ENCODE measurements around the gene STARD10. TPM values are rescaled to one million over a fixed set of nuclear protein-coding genes. Genes with fewer than 3 reads are reported as not detected.
"Not testable (repeated sequence)": the region's sequence is repeated elsewhere in the genome, so short reads cannot be mapped to it uniquely, and the experiment has no call there.

STARD10 gene
- total RNA-seq, 2 experiments from 2014 or later: 4.0 to 4.5 TPM

DNA sequence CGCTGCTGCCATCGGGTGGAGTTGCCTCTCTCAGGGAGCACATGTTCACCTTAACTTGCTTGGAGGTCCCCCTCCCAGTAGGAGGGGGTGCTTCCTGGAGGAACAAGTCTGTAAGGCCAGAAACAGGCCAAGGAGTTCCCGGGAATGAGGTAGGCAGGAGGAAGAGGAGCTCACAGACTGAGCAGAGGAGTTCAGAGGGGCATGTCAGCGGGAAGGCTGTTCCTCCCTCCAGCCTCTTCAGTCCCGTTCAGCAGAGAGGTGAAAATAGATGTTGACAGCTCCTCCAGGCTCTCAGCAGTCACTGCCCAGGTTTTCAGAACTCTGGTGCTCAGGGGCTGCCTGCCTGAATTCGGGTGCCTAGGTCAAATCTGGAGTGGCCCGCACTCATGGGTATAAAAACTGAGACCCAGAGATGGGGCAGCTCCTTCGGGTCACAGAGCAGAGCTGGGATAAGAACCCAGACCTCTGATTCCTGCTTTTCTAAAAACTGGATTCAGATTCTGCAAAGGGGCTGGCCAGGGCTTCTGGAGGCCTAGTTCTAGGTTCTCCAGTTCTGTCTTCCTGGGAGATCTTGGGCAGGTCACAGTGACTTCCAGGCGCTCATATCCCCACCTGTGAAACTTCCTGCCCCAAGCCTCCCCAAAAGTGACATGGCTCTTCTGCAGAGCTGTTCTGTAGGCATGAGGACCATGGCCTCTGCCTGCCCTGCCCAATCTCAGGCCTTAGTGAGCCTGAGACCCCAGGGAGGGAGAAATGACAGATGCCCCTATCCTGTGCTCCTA, 38.6 kb upstream of the STARD10 start:
- ChIA-PET CTCF (interaction anchor here (0.7 to 3.7 kb wide), 10 partner anchors 8 to 352 kb away, joined by 3 to 54 read pairs (median 4); partner anchors contain the start of gene FCHSD2), POLR2A (interaction anchor here (0.9 to 2.2 kb wide), 3 partner anchors 9 to 345 kb away, joined by 3 to 12 read pairs (median 3); no protein-coding TSS in a partner anchor)
- H3K9me3 Mint-ChIP-seq (ENCODE audit: insufficient read depth): no peaks in the 10 kb centered on the region
- no peaks in the 10 kb centered on the region for H3K27me3 Mint-ChIP-seq (ENCODE audit: low read depth)
- H3K36me3 Mint-ChIP-seq (ENCODE audit: low read depth): peaks cover 47% of the 10 kb centered on the region
- ATAC-seq (no peak), DNase-seq (no peak)
- H3K4me3 Mint-ChIP-seq: no peak overlapping the region
- peak overlapping the region; percentile 23 for H3K27ac Mint-ChIP-seq
- H3K4me1 Mint-ChIP-seq (ENCODE audit: low read depth): peaks cover 34% of the 10 kb centered on the region

DNA sequence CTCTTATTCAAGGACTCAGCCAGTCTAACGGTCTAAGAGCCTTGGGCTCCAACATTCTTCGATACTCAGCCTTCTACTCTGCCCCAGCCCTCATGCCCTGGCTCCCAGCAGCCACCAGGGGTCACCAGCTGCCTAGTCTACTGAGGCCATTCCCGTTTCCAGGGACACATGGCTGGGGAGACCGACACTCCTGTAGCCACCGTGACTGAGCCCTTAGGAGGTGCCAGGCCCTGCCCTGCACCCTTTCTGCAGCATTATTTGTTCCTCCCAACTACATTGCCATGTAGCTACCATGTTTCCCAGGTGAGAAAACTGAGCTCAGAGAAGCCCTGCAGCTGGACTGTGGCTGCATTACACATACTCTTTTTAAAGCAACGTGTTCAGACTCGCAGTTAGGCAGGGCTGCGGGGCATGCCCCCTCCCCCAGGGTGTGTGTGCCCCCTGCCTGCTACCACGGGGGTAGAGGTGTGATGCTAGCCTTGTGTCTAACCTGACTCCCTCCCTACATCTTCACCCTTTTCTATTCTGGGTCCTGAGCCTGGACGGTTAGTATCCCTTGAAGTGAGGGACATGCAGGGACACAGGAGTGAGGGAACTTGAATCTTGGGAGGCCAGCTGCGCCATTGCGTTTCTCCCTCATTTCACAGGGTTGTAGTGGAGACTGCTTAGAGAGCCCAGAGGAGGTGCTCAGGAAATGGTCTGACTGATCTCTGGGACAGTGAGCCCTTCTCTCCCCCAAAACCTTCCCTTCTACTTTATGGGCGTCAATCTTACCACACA, 37.9 kb upstream of the STARD10 start:
- no peaks in the 10 kb centered on the region for H3K9me3 Mint-ChIP-seq (ENCODE audit: insufficient read depth)
- peak; percentile 66 for ATAC-seq

DNA sequence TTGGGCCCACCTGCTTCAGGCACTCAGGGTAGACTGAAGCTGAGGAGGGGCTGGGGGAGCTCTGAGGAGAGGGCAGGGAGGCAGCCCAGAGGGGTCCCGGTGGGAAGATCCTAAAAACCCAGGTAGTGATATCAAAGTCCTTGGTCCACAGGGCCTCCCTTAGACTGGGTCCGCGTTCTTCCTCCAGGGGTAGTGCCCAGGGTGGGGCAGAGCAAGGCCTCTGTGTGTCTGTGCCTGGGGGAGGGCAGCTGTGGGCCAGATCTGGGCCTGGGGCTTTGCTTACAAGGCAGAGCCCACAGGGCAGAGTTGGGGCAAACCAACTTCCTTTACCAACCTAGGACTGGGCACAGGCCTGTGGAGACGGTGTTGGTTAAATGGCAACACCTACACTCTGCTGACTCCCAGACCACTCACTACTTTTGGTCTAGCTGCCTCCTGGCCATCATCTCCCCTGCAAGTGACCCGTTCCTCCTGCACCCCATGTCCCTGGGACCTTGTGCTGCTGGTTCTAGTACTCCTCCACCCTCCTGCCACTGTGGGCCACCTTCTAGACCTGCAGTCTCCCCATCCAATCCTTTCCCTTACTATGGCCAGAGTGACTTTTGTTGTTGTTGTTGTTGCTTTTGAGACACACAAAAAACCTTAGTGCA, 36.2 kb upstream of the STARD10 start:
- CTCF ChIA-PET: interaction anchor here (1.1 to 3.7 kb wide), 6 partner anchors 12 to 357 kb away, joined by 3 to 54 read pairs (median 4); no protein-coding TSS in a partner anchor
- Mint-ChIP-seq H3K9me3 (ENCODE audit: insufficient read depth) (no peaks in the 10 kb centered on the region), H3K36me3 (ENCODE audit: low read depth) (peaks cover 52% of the 10 kb centered on the region), H3K4me3 (no peak overlapping the region), H3K27ac (peak overlapping the region; percentile 60), H3K27me3 (ENCODE audit: low read depth) (no peaks in the 10 kb centered on the region), H3K4me1 (ENCODE audit: low read depth) (peaks cover 30% of the 10 kb centered on the region)
- POLR2A ChIA-PET: interaction anchor here (0.8 to 2.2 kb wide), 2 partner anchors 347 to 438 kb away, joined by 3 to 12 read pairs; no protein-coding TSS in a partner anchor
- no peak for DNase-seq
- ATAC-seq: no peak

More for the DNA sequence above, 37.9 kb upstream of the STARD10 start:
- peaks cover 48% of the 10 kb centered on the region for H3K36me3 Mint-ChIP-seq (ENCODE audit: low read depth)
- no peak overlapping the region for H3K27ac Mint-ChIP-seq
- peak; percentile 48 for DNase-seq
- ChIA-PET CTCF (interaction anchor here (0.7 to 3.7 kb wide), 13 partner anchors 9 to 457 kb away, joined by 3 to 54 read pairs (median 3); partner anchors contain the start of gene FCHSD2), POLR2A (interaction anchor here (0.9 to 2.2 kb wide), 4 partner anchors 9 to 345 kb away, joined by 3 to 12 read pairs (median 3); no protein-coding TSS in a partner anchor)
- H3K4me3 Mint-ChIP-seq: no peak overlapping the region
- H3K4me1 Mint-ChIP-seq (ENCODE audit: low read depth): peaks cover 40% of the 10 kb centered on the region
- no peaks in the 10 kb centered on the region for H3K27me3 Mint-ChIP-seq (ENCODE audit: low read depth)

DNA sequence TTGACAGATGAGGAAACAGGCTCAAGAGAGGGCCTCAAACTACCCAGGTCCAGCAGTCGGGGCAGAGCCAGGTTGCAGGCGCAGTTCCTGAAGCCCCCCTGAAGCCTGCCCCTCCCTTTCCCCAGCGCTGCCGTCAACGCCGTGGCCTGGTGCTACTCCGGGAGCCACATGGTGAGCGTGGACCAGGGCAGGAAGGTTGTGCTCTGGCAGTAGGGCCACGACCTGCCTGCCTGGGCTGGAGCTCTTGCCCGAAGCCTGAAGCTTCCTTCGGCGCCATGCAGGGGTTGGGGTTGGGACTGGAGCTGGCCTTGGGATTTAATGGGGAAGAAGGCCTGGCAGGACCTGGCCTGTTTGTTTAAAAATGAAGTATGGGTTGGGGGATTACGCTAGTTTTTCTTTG, 35.3 kb upstream of the STARD10 start:
- Mint-ChIP-seq H3K9me3 (ENCODE audit: insufficient read depth) (no peaks in the 10 kb centered on the region), H3K27me3 (ENCODE audit: low read depth) (no peaks in the 10 kb centered on the region), H3K36me3 (ENCODE audit: low read depth) (peaks cover 55% of the 10 kb centered on the region), H3K27ac (peak overlapping the region; percentile 60), H3K4me1 (ENCODE audit: low read depth) (peaks cover 23% of the 10 kb centered on the region), H3K4me3 (no peak overlapping the region)
- ATAC-seq: no peak
- DNase-seq: no peak
- POLR2A ChIA-PET: interaction anchor here (0.8 kb wide), 1 partner anchor 439 kb away, joined by 3 read pairs; no protein-coding TSS in a partner anchor
- CTCF ChIA-PET: no interaction called here

DNA sequence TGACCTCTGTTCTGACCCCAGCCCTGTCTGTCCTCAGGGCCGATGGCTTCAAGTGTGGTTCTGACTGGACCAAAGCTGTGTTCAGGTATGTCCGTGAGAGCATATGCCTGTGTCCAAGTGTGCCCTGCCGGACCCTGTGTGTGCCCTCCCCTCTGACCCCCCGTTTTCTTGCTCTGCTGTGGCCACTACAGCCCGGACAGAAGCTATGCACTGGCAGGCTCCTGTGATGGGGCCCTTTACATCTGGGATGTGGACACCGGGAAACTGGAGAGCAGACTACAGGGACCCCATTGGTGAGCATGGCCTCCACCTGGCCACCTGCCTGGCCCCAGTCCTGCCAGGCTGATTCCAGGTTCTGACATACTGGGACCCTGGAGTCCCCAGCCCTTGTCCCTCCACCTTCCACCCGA, 34.9 kb upstream of the STARD10 start:
- H3K9me3 Mint-ChIP-seq (ENCODE audit: insufficient read depth): no peaks in the 10 kb centered on the region
- no peak for ATAC-seq
- ChIA-PET CTCF (interaction anchor here (1.2 to 2.0 kb wide), 5 partner anchors 35 to 349 kb away, joined by 3 to 12 read pairs (median 7); partner anchors contain the start of genes FCHSD2 and STARD10), POLR2A (no interaction called here)
- H3K4me3 Mint-ChIP-seq: no peak overlapping the region
- peaks cover 19% of the 10 kb centered on the region for H3K4me1 Mint-ChIP-seq (ENCODE audit: low read depth)
- peaks cover 57% of the 10 kb centered on the region for H3K36me3 Mint-ChIP-seq (ENCODE audit: low read depth)
- H3K27me3 Mint-ChIP-seq (ENCODE audit: low read depth): no peaks in the 10 kb centered on the region
- peak overlapping the region; percentile 30 for H3K27ac Mint-ChIP-seq
- DNase-seq: no peak

DNA sequence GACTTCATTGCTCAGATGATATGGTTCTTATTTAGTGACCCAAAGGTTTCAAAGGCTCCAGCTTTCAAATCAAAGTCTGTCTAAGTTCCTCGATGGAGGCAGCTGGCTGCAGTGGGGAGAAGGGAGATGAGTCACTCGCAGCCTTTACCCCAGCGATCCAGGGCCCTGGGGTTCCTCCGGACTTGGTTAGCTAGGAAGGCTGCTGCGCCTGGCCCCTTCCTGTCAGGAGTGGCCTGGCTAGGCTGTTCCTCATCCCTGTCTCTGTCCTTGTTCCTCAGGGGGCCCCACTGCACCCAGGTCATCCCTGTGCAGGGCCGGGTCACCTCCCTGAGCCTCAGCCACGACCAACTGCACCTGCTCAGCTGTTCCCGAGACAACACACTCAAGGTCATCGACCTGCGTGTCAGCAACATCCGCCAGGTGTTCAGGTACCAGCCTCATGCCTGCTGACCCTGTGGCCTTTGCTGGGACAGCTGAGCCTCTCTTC, 34.3 kb upstream of the STARD10 start:
- peaks cover 24% of the 10 kb centered on the region for H3K4me1 Mint-ChIP-seq (ENCODE audit: low read depth)
- ChIA-PET POLR2A (interaction anchor here (1.3 kb wide), 1 partner anchor 13 kb away, joined by 6 read pairs; no protein-coding TSS in a partner anchor), CTCF (interaction anchor here (1.1 to 2.0 kb wide), 7 partner anchors 13 to 350 kb away, joined by 3 to 12 read pairs (median 7); partner anchors contain the start of genes ATG16L2, FCHSD2 and STARD10)
- DNase-seq (no peak), ATAC-seq (no peak)
- H3K36me3 Mint-ChIP-seq (ENCODE audit: low read depth): peaks cover 61% of the 10 kb centered on the region
- no peaks in the 10 kb centered on the region for H3K27me3 Mint-ChIP-seq (ENCODE audit: low read depth)
- no peak overlapping the region for H3K4me3 Mint-ChIP-seq
- H3K27ac Mint-ChIP-seq: peak overlapping the region; percentile 22
- no peaks in the 10 kb centered on the region for H3K9me3 Mint-ChIP-seq (ENCODE audit: insufficient read depth)

DNA sequence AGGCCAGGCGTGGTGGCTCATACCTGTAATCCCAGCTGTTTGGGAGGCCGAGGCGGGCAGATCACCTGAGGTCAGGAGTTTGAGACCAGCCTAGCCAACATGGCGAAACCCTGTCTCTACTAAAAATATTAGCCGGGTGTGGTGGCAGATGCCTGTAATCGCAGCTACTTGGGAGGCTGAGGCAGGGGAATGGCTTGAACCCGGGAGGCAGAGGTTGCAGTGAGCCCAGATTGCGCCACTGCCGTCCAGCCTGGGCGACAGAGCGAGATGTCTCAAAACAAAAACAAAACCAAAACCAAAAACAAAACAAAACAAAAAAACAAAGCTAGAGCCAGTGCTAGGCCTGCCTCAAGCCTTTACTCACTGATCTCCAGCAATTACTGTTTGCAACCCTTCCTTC, 33.8 kb upstream of the STARD10 start:
- H3K4me1 Mint-ChIP-seq (ENCODE audit: low read depth): peaks cover 24% of the 10 kb centered on the region
- peaks cover 61% of the 10 kb centered on the region for H3K36me3 Mint-ChIP-seq (ENCODE audit: low read depth)
- peak overlapping the region; percentile 22 for H3K27ac Mint-ChIP-seq
- not testable (repeated sequence) for H3K4me3 Mint-ChIP-seq; ATAC-seq; H3K27me3 Mint-ChIP-seq (ENCODE audit: low read depth); DNase-seq; H3K9me3 Mint-ChIP-seq (ENCODE audit: insufficient read depth)
- CTCF ChIA-PET: interaction anchor here (1.1 to 2.0 kb wide), 7 partner anchors 12 to 350 kb away, joined by 3 to 12 read pairs (median 7); partner anchors contain the start of genes ATG16L2, FCHSD2 and STARD10
- POLR2A ChIA-PET: interaction anchor here (1.3 kb wide), 1 partner anchor 12 kb away, joined by 6 read pairs; no protein-coding TSS in a partner anchor

DNA sequence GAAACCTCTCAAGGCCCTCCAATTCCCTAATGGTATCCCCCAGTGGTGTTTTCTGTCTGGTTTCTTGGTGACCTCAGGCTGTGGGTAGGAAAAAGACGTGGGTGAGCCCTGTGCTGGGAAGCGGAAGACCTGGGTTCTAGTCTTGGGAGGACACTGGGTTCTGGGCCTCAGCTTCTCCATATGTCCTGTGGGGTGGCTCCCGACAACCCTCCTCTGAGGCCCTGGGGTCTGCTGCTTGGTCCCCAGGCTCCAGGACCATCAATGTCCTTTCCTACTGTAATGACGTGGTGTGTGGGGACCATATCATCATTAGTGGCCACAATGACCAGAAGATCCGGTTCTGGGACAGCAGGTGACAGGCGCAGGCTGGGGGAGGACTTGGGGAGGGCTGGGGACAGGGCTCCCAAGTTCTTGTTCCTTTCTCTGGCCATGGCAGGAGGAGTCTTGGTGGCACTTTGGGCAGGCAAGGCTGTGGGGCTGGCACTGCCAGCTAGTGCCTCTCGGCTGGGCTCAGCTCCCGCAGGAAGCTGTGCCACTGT, 33.2 kb upstream of the STARD10 start:
- DNase-seq (no peak), ATAC-seq (no peak)
- Mint-ChIP-seq H3K27ac (no peak overlapping the region), H3K27me3 (ENCODE audit: low read depth) (no peaks in the 10 kb centered on the region), H3K9me3 (ENCODE audit: insufficient read depth) (no peaks in the 10 kb centered on the region), H3K36me3 (ENCODE audit: low read depth) (peaks cover 60% of the 10 kb centered on the region), H3K4me1 (ENCODE audit: low read depth) (peaks cover 26% of the 10 kb centered on the region), H3K4me3 (no peak overlapping the region)
- ChIA-PET CTCF (interaction anchor here (1.1 to 2.0 kb wide), 6 partner anchors 12 to 351 kb away, joined by 3 to 12 read pairs (median 8); partner anchors contain the start of genes ATG16L2 and STARD10), POLR2A (interaction anchor here (0.5 to 1.3 kb wide), 2 partner anchors 12 to 25 kb away, joined by 3 to 6 read pairs; no protein-coding TSS in a partner anchor)

DNA sequence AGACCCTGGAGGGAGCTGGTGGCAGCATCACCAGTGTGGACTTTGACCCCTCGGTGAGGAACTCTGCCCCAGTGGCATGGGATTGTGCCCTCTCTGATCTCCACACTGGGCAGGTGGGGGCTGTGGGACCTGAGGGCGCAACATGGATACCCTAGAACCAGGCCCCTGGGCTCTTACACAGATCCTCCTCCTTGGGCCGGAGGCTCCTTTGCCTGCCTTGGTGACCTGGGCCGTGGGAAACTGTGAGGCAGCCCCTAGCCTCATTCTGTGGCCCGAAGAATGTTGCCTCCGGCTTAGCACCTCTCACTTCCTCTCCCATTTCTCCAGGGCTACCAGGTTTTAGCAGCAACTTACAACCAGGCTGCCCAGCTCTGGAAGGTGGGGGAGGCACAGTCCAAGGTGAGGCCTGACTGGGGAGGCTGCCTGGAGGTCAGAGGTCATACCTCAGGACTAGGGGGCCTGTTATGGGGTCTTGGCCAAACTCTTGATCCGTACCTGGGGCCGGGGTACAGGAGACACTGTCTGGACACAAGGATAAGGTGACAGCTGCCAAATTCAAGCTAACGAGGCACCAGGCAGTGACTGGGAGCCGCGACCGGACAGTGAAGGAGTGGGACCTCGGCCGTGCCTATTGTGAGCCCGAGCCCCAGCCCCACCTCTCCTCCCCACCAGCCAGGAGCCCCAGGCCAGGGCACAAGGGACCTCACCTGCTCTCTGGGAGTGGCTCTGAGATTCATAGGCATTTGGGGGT, 32.5 kb upstream of the STARD10 start:
- ATAC-seq (no peak), DNase-seq (no peak)
- Mint-ChIP-seq H3K4me1 (ENCODE audit: low read depth) (peaks cover 29% of the 10 kb centered on the region), H3K4me3 (no peak overlapping the region), H3K27ac (no peak overlapping the region), H3K27me3 (ENCODE audit: low read depth) (no peaks in the 10 kb centered on the region), H3K9me3 (ENCODE audit: insufficient read depth) (no peaks in the 10 kb centered on the region), H3K36me3 (ENCODE audit: low read depth) (peaks cover 54% of the 10 kb centered on the region)
- ChIA-PET CTCF (no interaction called here), POLR2A (no interaction called here)

DNA sequence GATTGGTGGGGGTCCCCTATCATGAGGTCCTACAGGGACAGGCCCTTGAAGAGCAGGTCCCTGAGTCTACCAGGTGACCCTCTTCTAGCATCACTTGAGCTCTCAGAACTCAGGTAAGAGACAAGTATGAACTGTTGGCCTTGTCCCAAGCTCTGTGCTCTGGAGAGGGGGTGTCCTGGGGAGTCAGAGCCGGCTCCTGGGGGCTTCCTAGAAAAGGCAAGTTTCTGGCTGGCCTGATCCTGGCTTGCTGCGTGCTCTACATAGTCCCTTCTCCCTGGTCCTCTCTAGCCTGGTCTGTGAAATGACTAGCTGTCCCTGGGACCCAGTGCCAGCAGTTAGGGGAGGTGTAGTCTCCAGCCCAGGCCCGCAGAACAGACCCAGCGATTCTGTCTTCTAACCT, 31.8 kb upstream of the STARD10 start:
- H3K9me3 Mint-ChIP-seq (ENCODE audit: insufficient read depth): no peaks in the 10 kb centered on the region
- no peak overlapping the region for H3K4me3 Mint-ChIP-seq
- H3K27ac Mint-ChIP-seq: no peak overlapping the region
- ATAC-seq (no peak), DNase-seq (no peak)
- ChIA-PET CTCF (no interaction called here), POLR2A (no interaction called here)
- no peaks in the 10 kb centered on the region for H3K27me3 Mint-ChIP-seq (ENCODE audit: low read depth)
- H3K36me3 Mint-ChIP-seq (ENCODE audit: low read depth): peaks cover 55% of the 10 kb centered on the region
- H3K4me1 Mint-ChIP-seq (ENCODE audit: low read depth): peaks cover 34% of the 10 kb centered on the region

Measured in activated CD8-positive, alpha-beta T cell treated with anti-CD3 and anti-CD28 coated beads, Interleukin-2, amount 10 ng/mL, durations not matched to agents 7 days and 5 days (primary cell).